ENCODE results near the gene TNS1. TPM values are rescaled to one million over a fixed set of nuclear protein-coding genes. Genes with fewer than 3 reads are reported as not detected.
"Not testable (repeated sequence)": the region's sequence is repeated elsewhere in the genome, so short reads cannot be mapped to it uniquely, and the experiment has no call there.

TNS1 gene
- total and polyA plus RNA-seq, 7 experiments from 2014 or later = 0.50 to 5.0 (median 0.81) TPM; not detected in 2

DNA sequence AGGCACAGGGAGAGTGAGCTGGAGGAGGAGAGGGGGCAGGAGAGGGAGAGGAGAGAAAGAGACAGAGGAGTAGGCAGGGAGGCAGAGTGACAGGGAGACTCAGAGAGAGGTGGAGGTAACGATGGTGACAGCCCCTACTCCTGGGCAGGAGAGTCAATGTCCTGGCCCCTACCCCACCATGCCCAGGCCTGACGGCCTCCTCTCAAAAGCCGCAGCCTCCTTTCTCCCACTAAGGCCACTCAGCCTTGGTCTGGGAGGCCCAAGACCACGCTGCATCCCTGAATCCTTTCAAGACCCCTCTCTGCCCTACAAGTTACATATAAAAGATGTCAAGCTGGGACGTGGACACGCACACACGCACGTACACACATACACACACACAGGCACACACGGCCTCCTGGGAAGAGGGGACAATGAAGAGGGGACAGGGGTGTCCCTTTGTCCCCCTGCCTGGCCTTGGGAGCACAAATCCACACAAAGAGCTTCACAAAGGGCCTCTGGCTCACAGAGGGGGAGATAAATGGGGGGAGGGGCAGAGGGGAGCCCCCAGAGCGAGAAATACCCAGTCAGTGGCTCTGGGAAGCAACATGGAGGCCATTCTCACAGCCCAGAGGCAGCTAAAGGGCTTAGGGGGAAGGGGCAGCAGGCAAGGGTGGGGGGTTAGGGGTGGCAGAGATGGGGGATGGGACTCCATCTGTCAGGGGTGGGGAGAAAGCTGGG is 19.5 kb upstream of the TNS1 start:
- POLR2A ChIA-PET = no interaction called here
- Mint-ChIP-seq H3K4me1 (peaks cover 0 to 3% (median 0%) of the 10 kb centered on the region in 7 donors), H3K4me3 (no peak overlapping the region), H3K36me3 (no peaks in the 10 kb centered on the region), H3K9me3 (no peaks in the 10 kb centered on the region), H3K27ac (no peak overlapping the region), H3K27me3 (no peaks in the 10 kb centered on the region)
- H3K36me3 ChIP-seq (ENCODE audit: control insufficient read depth in 2 of 3, insufficient read depth in 3 of 3, low read length in 3 of 3) = no peaks in the 10 kb centered on the region
- no peaks in the 10 kb centered on the region for H3K9me3 ChIP-seq (ENCODE audit: control insufficient read depth in 2 of 3, low read length in 3 of 3)
- no peaks in the 10 kb centered on the region for H3K27me3 ChIP-seq (ENCODE audit: control insufficient read depth in 2 of 2, insufficient read depth in 2 of 2, low read length in 2 of 2)
- no peak for ATAC-seq
- DNase-seq = no peak
- no peaks in the 10 kb centered on the region for H3K4me1 ChIP-seq (ENCODE audit: control insufficient read depth in 2 of 2, insufficient read depth in 2 of 2, low read length in 2 of 2)
- CTCF ChIA-PET = no interaction called here
- H3K27ac ChIP-seq (ENCODE audit: low read depth, low read length) = no peak overlapping the region
- intact Hi-C loops (cut with micrococcal nuclease) = no loop called here
- H3K4me3 ChIP-seq (ENCODE audit: low read length) = no peak overlapping the region

- Histone ChIP-seq H3K27me3 (ENCODE audit: control insufficient read depth in 2 of 2, insufficient read depth in 2 of 2, low read length in 2 of 2) (no peaks in the 10 kb centered on the region), H3K4me1 (ENCODE audit: control insufficient read depth in 2 of 2, insufficient read depth in 2 of 2, low read length in 2 of 2) (no peaks in the 10 kb centered on the region), H3K4me3 (ENCODE audit: low read length) (no peak overlapping the region), H3K36me3 (ENCODE audit: control insufficient read depth in 2 of 3, insufficient read depth in 3 of 3, low read length in 3 of 3) (no peaks in the 10 kb centered on the region), H3K9me3 (ENCODE audit: control insufficient read depth in 2 of 3, low read length in 3 of 3) (no peaks in the 10 kb centered on the region), H3K27ac (ENCODE audit: low read depth, low read length) (no peak overlapping the region)
- Mint-ChIP-seq H3K27ac (no peak overlapping the region), H3K9me3 (no peaks in the 10 kb centered on the region), H3K27me3 (peaks cover 0 to 1% (median 0%) of the 10 kb centered on the region in 5 donors), H3K4me3 (no peak overlapping the region), H3K36me3 (no peaks in the 10 kb centered on the region), H3K4me1 (peaks cover 0 to 3% (median 0%) of the 10 kb centered on the region in 7 donors)
- no peak for ATAC-seq
- POLR2A ChIA-PET = no interaction called here
- CTCF ChIA-PET = no interaction called here
- intact Hi-C loops (cut with micrococcal nuclease) = no loop called here
- DNase-seq = no peak
Measured at GRCh38 chr2:218021536-218022071, 18.8 kb upstream of the TNS1 start.

DNA sequence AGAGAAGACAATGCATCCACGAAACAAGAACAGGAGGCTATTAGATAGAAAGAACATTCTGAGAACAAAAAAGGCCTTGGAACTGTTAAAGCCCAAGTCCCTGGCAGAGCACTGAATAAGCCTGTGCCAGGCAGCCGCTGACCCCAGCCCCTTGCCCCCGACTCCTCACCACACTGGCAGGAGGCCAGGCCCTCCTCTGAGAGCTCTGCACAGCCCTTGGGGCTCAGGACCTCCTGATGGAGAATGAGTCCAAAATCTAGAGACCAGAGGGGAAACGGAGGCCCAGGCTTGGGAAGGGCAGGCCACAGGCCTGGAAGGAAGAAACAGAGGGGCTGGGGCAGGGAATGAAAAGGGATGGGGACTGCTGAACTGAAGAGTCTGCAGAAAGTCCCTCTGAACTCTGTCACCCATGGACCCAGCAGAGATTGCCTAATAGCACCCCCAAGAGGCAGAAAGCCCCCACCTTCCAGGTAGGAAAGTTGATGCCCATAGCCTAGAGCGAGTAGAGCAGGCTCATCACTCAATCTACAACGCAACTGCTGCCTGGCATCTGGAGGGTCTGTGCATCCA is 18.3 kb upstream of the TNS1 start:
- H3K27me3 Mint-ChIP-seq = peaks cover 0 to 2% (median 0%) of the 10 kb centered on the region in 5 donors
- no peaks in the 10 kb centered on the region for H3K9me3 Mint-ChIP-seq
- H3K36me3 Mint-ChIP-seq = no peaks in the 10 kb centered on the region
- no peak overlapping the region for H3K4me3 Mint-ChIP-seq
- Histone ChIP-seq H3K4me3 (ENCODE audit: low read length) (no peak overlapping the region), H3K36me3 (ENCODE audit: control insufficient read depth in 2 of 3, insufficient read depth in 3 of 3, low read length in 3 of 3) (no peaks in the 10 kb centered on the region), H3K27me3 (ENCODE audit: control insufficient read depth in 2 of 2, insufficient read depth in 2 of 2, low read length in 2 of 2) (no peaks in the 10 kb centered on the region), H3K27ac (ENCODE audit: low read depth, low read length) (no peak overlapping the region), H3K4me1 (ENCODE audit: control insufficient read depth in 2 of 2, insufficient read depth in 2 of 2, low read length in 2 of 2) (no peaks in the 10 kb centered on the region), H3K9me3 (ENCODE audit: control insufficient read depth in 2 of 3, low read length in 3 of 3) (no peaks in the 10 kb centered on the region)
- ATAC-seq = no peak
- H3K4me1 Mint-ChIP-seq = peaks cover 0 to 3% (median 0%) of the 10 kb centered on the region in 7 donors
- ChIA-PET CTCF (no interaction called here), POLR2A (no interaction called here)
- intact Hi-C loops (cut with micrococcal nuclease) = no loop called here
- DNase-seq = no peak
- H3K27ac Mint-ChIP-seq = no peak overlapping the region

GRCh38 chr2:218020281-218020680 is 17.5 kb upstream of the TNS1 start:
- POLR2A ChIA-PET = no interaction called here
- H3K4me3 ChIP-seq (ENCODE audit: low read length) = no peak overlapping the region
- intact Hi-C loops (cut with micrococcal nuclease) = no loop called here

GRCh38 chr2:218019411-218020060 is 16.7 kb upstream of the TNS1 start:
- intact Hi-C loops (cut with micrococcal nuclease) = no loop called here
- CTCF ChIA-PET = no interaction called here
- DNase-seq = no peak
- ATAC-seq = peak; percentile 39
- Mint-ChIP-seq H3K9me3 (no peaks in the 10 kb centered on the region), H3K27me3 (peaks cover 0 to 2% (median 2%) of the 10 kb centered on the region in 5 donors), H3K4me3 (no peak overlapping the region), H3K36me3 (no peaks in the 10 kb centered on the region), H3K4me1 (peaks cover 0 to 3% (median 0%) of the 10 kb centered on the region in 7 donors), H3K27ac (no peak overlapping the region)
- Histone ChIP-seq H3K27me3 (ENCODE audit: control insufficient read depth in 2 of 2, insufficient read depth in 2 of 2, low read length in 2 of 2) (no peaks in the 10 kb centered on the region), H3K9me3 (ENCODE audit: control insufficient read depth in 2 of 3, low read length in 3 of 3) (no peaks in the 10 kb centered on the region), H3K4me3 (ENCODE audit: low read length) (no peak overlapping the region), H3K4me1 (ENCODE audit: control insufficient read depth in 2 of 2, insufficient read depth in 2 of 2, low read length in 2 of 2) (no peaks in the 10 kb centered on the region), H3K27ac (ENCODE audit: low read depth, low read length) (no peak overlapping the region), H3K36me3 (ENCODE audit: control insufficient read depth in 2 of 3, insufficient read depth in 3 of 3, low read length in 3 of 3) (no peaks in the 10 kb centered on the region)
- POLR2A ChIA-PET = no interaction called here

More at GRCh38 chr2:218020281-218020680, 17.5 kb upstream of the TNS1 start:
- ATAC-seq (no peak), DNase-seq (no peak)
- no peaks in the 10 kb centered on the region for H3K4me1 ChIP-seq (ENCODE audit: control insufficient read depth in 2 of 2, insufficient read depth in 2 of 2, low read length in 2 of 2)
- H3K9me3 ChIP-seq (ENCODE audit: control insufficient read depth in 2 of 3, low read length in 3 of 3) = no peaks in the 10 kb centered on the region
- H3K4me1 Mint-ChIP-seq = peaks cover 0 to 3% (median 0%) of the 10 kb centered on the region in 7 donors
- no peaks in the 10 kb centered on the region for H3K27me3 ChIP-seq (ENCODE audit: control insufficient read depth in 2 of 2, insufficient read depth in 2 of 2, low read length in 2 of 2)
- no peak overlapping the region for H3K27ac ChIP-seq (ENCODE audit: low read depth, low read length)
- H3K4me3 Mint-ChIP-seq = no peak overlapping the region
- no peaks in the 10 kb centered on the region for H3K36me3 Mint-ChIP-seq
- H3K9me3 Mint-ChIP-seq = no peaks in the 10 kb centered on the region
- CTCF ChIA-PET = no interaction called here
- peaks cover 0 to 2% (median 0%) of the 10 kb centered on the region in 5 donors for H3K27me3 Mint-ChIP-seq
- H3K27ac Mint-ChIP-seq = no peak overlapping the region
- no peaks in the 10 kb centered on the region for H3K36me3 ChIP-seq (ENCODE audit: control insufficient read depth in 2 of 3, insufficient read depth in 3 of 3, low read length in 3 of 3)

- POLR2A ChIA-PET; H3K9me3 Mint-ChIP-seq; H3K27me3 Mint-ChIP-seq; intact Hi-C loops (cut with micrococcal nuclease); H3K27ac Mint-ChIP-seq; H3K4me3 Mint-ChIP-seq; H3K27me3 ChIP-seq (ENCODE audit: control insufficient read depth in 2 of 2, insufficient read depth in 2 of 2, low read length in 2 of 2); H3K36me3 Mint-ChIP-seq; H3K27ac ChIP-seq (ENCODE audit: low read depth, low read length); ATAC-seq; H3K4me3 ChIP-seq (ENCODE audit: low read length); H3K9me3 ChIP-seq (ENCODE audit: control insufficient read depth in 2 of 3, low read length in 3 of 3); H3K4me1 ChIP-seq (ENCODE audit: control insufficient read depth in 2 of 2, insufficient read depth in 2 of 2, low read length in 2 of 2); H3K4me1 Mint-ChIP-seq; CTCF ChIA-PET; H3K36me3 ChIP-seq (ENCODE audit: control insufficient read depth in 2 of 3, insufficient read depth in 3 of 3, low read length in 3 of 3); DNase-seq: not testable (repeated sequence)
Measured at GRCh38 chr2:218018842-218019125, 16.0 kb upstream of the TNS1 start.
